ENCODE measurements around the gene KDM4C.

Gene KDM4C

GRCh38 chr9:7129391-7129790 lies 371.6 kb downstream of the KDM4C start:
- Mint-ChIP-seq H3K9me3 (no peaks in the 10 kb centered on the region), H3K27me3 (ENCODE audit: low read depth, poor library complexity) (peaks cover 2% of the 10 kb centered on the region), H3K4me3 (no peak overlapping the region), H3K36me3 (ENCODE audit: low read depth) (peaks cover 15% of the 10 kb centered on the region), H3K4me1 (no peaks in the 10 kb centered on the region), H3K27ac (no peak overlapping the region)
- no peak for DNase-seq
- TF ChIP-seq CTCF (IDR thresholded peaks at IDR 0.05) = no peak

- Mint-ChIP-seq H3K9me3 (no peaks in the 10 kb centered on the region), H3K36me3 (ENCODE audit: low read depth) (peaks cover 20% of the 10 kb centered on the region), H3K4me1 (no peaks in the 10 kb centered on the region), H3K4me3 (no peak overlapping the region), H3K27ac (no peak overlapping the region), H3K27me3 (ENCODE audit: low read depth, poor library complexity) (peaks cover 2% of the 10 kb centered on the region)
- no peak for DNase-seq
- TF ChIP-seq CTCF (IDR thresholded peaks at IDR 0.05) = no peak
Observed at GRCh38 chr9:7130266-7130820, 372.6 kb downstream of the KDM4C start.

GRCh38 chr9:7132605-7133004 lies 374.8 kb downstream of the KDM4C start:
- no peak for DNase-seq

GRCh38 chr9:7135735-7136134 lies 378.0 kb downstream of the KDM4C start:
- Mint-ChIP-seq H3K27me3 (ENCODE audit: low read depth, poor library complexity) (no peaks in the 10 kb centered on the region), H3K9me3 (no peaks in the 10 kb centered on the region)

More at GRCh38 chr9:7132605-7133004, 374.8 kb downstream of the KDM4C start:
- Mint-ChIP-seq H3K27me3 (ENCODE audit: low read depth, poor library complexity) (no peaks in the 10 kb centered on the region), H3K4me1 (no peaks in the 10 kb centered on the region), H3K9me3 (no peaks in the 10 kb centered on the region), H3K36me3 (ENCODE audit: low read depth) (peaks cover 25% of the 10 kb centered on the region), H3K4me3 (no peak overlapping the region), H3K27ac (no peak overlapping the region)
- no peak for TF ChIP-seq CTCF (IDR thresholded peaks at IDR 0.05)

GRCh38 chr9:7137040-7137439 lies 379.3 kb downstream of the KDM4C start:
- Mint-ChIP-seq H3K4me1 (no peaks in the 10 kb centered on the region), H3K36me3 (ENCODE audit: low read depth) (peaks cover 15% of the 10 kb centered on the region), H3K27me3 (ENCODE audit: low read depth, poor library complexity) (no peaks in the 10 kb centered on the region), H3K27ac (no peak overlapping the region), H3K9me3 (no peaks in the 10 kb centered on the region), H3K4me3 (no peak overlapping the region)
- TF ChIP-seq CTCF (IDR thresholded peaks at IDR 0.05) = no peak
- no peak for DNase-seq

More at GRCh38 chr9:7135735-7136134, 378.0 kb downstream of the KDM4C start:
- Mint-ChIP-seq H3K36me3 (ENCODE audit: low read depth) (peaks cover 15% of the 10 kb centered on the region), H3K4me1 (no peaks in the 10 kb centered on the region), H3K4me3 (no peak overlapping the region), H3K27ac (no peak overlapping the region)
- no peak for DNase-seq
- TF ChIP-seq CTCF (IDR thresholded peaks at IDR 0.05) = no peak

GRCh38 chr9:7137571-7137970 lies 379.8 kb downstream of the KDM4C start:
- Mint-ChIP-seq H3K36me3 (ENCODE audit: low read depth) (peaks cover 15% of the 10 kb centered on the region), H3K4me3 (no peak overlapping the region), H3K27me3 (ENCODE audit: low read depth, poor library complexity) (no peaks in the 10 kb centered on the region), H3K4me1 (no peaks in the 10 kb centered on the region), H3K9me3 (no peaks in the 10 kb centered on the region), H3K27ac (no peak overlapping the region)
- DNase-seq = no peak
- no peak for TF ChIP-seq CTCF (IDR thresholded peaks at IDR 0.05)

Measured in nephron progenitor cell (in vitro differentiated cells).